DND-41 (cell line): ENCODE data around the gene SLC6A19.

Experiments used
- ATAC-seq: fragments of 200-7000 bp; cut with Tn5 transposase; 3 replicates; pipeline ENCODE4 v1.9.1; 2021; ENCODE audit warnings: low read depth; ENCODE audit not compliant: insufficient read depth
- DNase-seq: peaks from one replicate; pipeline ENCODE4 v3.0.0-alpha.2; 2020
- H2AFZ ChIP-seq: 2 replicates; pipeline ENCODE4 v1.6.0; 2012; ENCODE audit warnings: low read depth, low read length
- H3K27ac ChIP-seq: 2 replicates; pipeline ENCODE4 v1.5.1; 2012; ENCODE audit warnings: low read length, inconsistent platforms
- H3K27me3 ChIP-seq: fragments of 200-600 bp; sonication (generic); 2 replicates; pipeline ENCODE4 v1.6.0; 2012; ENCODE audit warnings: low read length, mild to moderate bottlenecking, inconsistent platforms; ENCODE audit not compliant: insufficient read depth, poor library complexity
- H3K36me3 ChIP-seq: 2 replicates; pipeline ENCODE4 v1.5.1; 2012; ENCODE audit warnings: low read length, inconsistent platforms; ENCODE audit not compliant: insufficient read depth
- H3K4me1 ChIP-seq: 2 replicates; pipeline ENCODE4 v1.5.1; 2012; ENCODE audit warnings: mild to moderate bottlenecking, low read length; ENCODE audit not compliant: insufficient read depth
- H3K4me2 ChIP-seq: 2 replicates; pipeline ENCODE4 v1.6.0; 2012; ENCODE audit warnings: mild to moderate bottlenecking, moderate library complexity, low read length, inconsistent platforms; ENCODE audit not compliant: insufficient read depth
- H3K4me3 ChIP-seq, 2 experiments: fragments of 200-600 bp in 1 of 2; shearing (Covaris generic) in 1 of 2; 2 replicates each; pipeline ENCODE4 v1.5.1; 2012 to 2016; ENCODE audit warnings: inconsistent platforms in 2 of 2, low read length in 2 of 2, mild to moderate bottlenecking in 2 of 2, low read depth in 1 of 2, moderate library complexity in 1 of 2
- H3K79me2 ChIP-seq: 2 replicates; pipeline ENCODE4 v1.6.0; 2012; ENCODE audit warnings: low read length, inconsistent platforms; ENCODE audit not compliant: insufficient read depth
- H3K9ac ChIP-seq: 2 replicates; pipeline ENCODE4 v1.6.0; 2012; ENCODE audit warnings: low read depth, mild to moderate bottlenecking, inconsistent platforms, low read length, moderate library complexity
- H3K9me3 ChIP-seq: 2 replicates; pipeline ENCODE4 v1.5.1; 2012; ENCODE audit warnings: low read length, moderate library complexity, mild to moderate bottlenecking, inconsistent platforms; ENCODE audit not compliant: insufficient read depth, severe bottlenecking
- H4K20me1 ChIP-seq: 2 replicates; pipeline ENCODE4 v1.6.0; 2012; ENCODE audit warnings: low read length; ENCODE audit not compliant: insufficient read depth
- EZH2 ChIP-seq: IDR thresholded peaks from 3 replicates; pipeline ENCODE4 v1.6.1; 2012; ENCODE audit warnings: borderline replicate concordance, low read depth, mild to moderate bottlenecking, moderate library complexity, low read length, inconsistent platforms; ENCODE audit not compliant: severe bottlenecking
- TF ChIP-seq, protein P1 (sequence below): IDR thresholded peaks from 2 replicates; pipeline ENCODE4 v1.5.1; 2012; ENCODE audit warnings: borderline replicate concordance, low read length, moderate library complexity, mild to moderate bottlenecking; ENCODE audit not compliant: poor library complexity, severe bottlenecking; ENCODE audit errors: extremely low read depth

SLC6A19 gene

DNA sequence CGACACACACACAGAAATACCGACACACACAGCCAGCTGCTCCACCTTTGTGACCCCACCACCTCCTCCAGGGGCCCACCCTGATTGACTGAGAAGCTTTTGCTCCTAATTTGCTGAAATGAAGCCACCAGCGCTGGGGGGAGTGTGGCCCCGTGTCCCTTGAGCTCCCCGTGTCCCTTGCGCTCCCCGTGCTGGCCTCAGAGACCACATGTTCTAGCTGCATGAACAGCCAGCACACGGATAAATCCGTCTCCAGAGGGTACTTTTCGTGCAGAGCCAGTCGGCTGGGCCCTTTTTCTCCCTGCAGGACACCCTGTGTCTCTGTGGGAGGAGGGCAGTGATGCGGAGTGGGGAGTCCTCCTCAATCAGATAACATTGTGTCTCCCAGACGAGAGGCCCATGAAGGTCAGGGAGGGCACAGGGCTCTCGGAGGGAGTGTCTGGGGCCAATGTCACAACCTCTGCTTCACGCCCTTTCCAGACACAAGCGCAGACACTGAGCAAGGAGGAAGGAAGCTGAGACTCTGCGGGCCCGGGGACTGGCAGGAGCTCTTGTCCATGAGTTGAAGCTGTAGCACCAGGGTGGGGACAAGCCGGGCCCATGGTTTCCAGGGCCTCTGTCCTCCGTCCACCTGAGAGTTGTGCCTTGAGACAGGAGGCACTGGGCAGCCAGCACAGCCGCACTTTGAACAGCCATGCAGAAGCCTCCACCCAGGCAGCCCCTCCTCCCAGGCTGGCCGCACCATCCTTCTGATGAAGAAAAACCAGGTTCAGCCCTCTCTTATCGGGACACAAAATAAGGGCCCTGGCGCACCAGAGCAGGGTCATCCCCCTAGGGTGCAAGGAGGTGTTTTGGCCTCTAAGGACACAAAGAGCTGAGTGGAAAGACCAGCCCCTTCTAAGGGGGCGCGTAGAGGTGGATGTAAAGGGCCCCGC lies 36.4 kb upstream of the SLC6A19 start:
- Histone ChIP-seq H3K4me3 (no peak overlapping the region), H3K27me3 (no peaks in the 10 kb centered on the region), H4K20me1 (no peaks in the 10 kb centered on the region), H3K9me3 (no peaks in the 10 kb centered on the region), H3K36me3 (no peaks in the 10 kb centered on the region), H3K27ac (no peak overlapping the region), H3K4me1 (peaks cover 22% of the 10 kb centered on the region), H2AFZ (no peak overlapping the region), H3K79me2 (no peaks in the 10 kb centered on the region), H3K9ac (no peak overlapping the region), H3K4me2 (no peak overlapping the region)
- TF ChIP-seq, protein P1, sequence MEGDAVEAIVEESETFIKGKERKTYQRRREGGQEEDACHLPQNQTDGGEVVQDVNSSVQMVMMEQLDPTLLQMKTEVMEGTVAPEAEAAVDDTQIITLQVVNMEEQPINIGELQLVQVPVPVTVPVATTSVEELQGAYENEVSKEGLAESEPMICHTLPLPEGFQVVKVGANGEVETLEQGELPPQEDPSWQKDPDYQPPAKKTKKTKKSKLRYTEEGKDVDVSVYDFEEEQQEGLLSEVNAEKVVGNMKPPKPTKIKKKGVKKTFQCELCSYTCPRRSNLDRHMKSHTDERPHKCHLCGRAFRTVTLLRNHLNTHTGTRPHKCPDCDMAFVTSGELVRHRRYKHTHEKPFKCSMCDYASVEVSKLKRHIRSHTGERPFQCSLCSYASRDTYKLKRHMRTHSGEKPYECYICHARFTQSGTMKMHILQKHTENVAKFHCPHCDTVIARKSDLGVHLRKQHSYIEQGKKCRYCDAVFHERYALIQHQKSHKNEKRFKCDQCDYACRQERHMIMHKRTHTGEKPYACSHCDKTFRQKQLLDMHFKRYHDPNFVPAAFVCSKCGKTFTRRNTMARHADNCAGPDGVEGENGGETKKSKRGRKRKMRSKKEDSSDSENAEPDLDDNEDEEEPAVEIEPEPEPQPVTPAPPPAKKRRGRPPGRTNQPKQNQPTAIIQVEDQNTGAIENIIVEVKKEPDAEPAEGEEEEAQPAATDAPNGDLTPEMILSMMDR: no peak
- TF ChIP-seq EZH2: no peak
- DNase-seq: no peak
- no peak for ATAC-seq

DNA sequence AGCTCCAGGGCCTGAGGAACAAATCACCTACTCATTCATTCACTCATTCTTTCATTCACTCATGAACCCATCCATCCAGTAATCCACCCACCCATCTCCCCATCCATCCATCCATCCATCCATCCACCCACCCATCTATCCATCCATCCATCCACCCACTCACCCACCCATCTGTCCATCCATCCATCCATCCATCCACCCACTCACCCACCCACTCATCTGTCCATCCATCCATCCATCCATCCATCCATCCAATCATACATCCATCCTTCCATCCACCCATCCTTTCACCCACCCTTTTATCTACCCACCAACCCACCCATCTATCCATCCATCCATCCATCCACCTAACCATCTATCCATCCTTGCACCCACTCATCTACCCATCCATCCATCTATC lies 35.5 kb upstream of the SLC6A19 start:
- H3K9me3 ChIP-seq: no peaks in the 10 kb centered on the region
- H3K79me2 ChIP-seq: no peaks in the 10 kb centered on the region
- no peak overlapping the region for H2AFZ ChIP-seq
- no peaks in the 10 kb centered on the region for H4K20me1 ChIP-seq
- no peaks in the 10 kb centered on the region for H3K36me3 ChIP-seq
- no peak overlapping the region for H3K4me3 ChIP-seq
- ATAC-seq (no peak), DNase-seq (no peak)
- no peaks in the 10 kb centered on the region for H3K27me3 ChIP-seq
- TF ChIP-seq, protein P1: no peak
- no peak for TF ChIP-seq EZH2
- peaks cover 22% of the 10 kb centered on the region for H3K4me1 ChIP-seq
- no peak overlapping the region for H3K9ac ChIP-seq
- no peak overlapping the region for H3K27ac ChIP-seq
- no peak overlapping the region for H3K4me2 ChIP-seq

DNA sequence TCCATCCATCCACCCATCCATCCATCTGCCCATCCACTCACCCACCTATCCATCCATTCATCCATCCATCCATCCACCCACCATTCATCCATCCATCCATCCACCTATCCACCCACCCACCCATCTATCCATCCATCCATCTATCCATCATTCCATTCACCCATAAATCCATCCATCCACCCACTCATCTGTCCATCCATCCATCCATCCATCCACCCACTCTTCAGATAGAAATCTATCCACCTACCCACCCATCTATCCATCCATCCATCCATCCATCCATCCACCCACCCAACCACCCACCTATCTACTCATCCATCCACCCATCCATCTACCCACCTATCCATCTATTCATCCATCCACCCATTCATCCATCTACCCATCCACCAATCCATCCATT lies 35.0 kb upstream of the SLC6A19 start:
- no peak for DNase-seq
- Histone ChIP-seq H3K4me1 (peaks cover 19% of the 10 kb centered on the region), H3K9ac (no peak overlapping the region), H3K4me2 (no peak overlapping the region), H3K27ac (no peak overlapping the region), H4K20me1 (no peaks in the 10 kb centered on the region), H3K9me3 (no peaks in the 10 kb centered on the region), H3K4me3 (no peak overlapping the region), H3K79me2 (no peaks in the 10 kb centered on the region), H2AFZ (no peak overlapping the region), H3K27me3 (no peaks in the 10 kb centered on the region), H3K36me3 (no peaks in the 10 kb centered on the region)
- TF ChIP-seq EZH2: no peak
- TF ChIP-seq, protein P1: no peak
- ATAC-seq: no peak
